GM18498 (cell line): ENCODE data around the gene ACOT9.
"Not testable (repeated sequence)": the region's sequence is repeated elsewhere in the genome, so short reads cannot be mapped to it uniquely, and the experiment has no call there.

Experiments
- ATAC-seq: cut with Tn5 transposase; IDR thresholded peaks from one replicate; pipeline ENCODE4 v1.9.1; 2021; ENCODE audit warnings: mild to moderate bottlenecking, moderate library complexity; ENCODE audit not compliant: unreplicated experiment

The ACOT9 gene

DNA sequence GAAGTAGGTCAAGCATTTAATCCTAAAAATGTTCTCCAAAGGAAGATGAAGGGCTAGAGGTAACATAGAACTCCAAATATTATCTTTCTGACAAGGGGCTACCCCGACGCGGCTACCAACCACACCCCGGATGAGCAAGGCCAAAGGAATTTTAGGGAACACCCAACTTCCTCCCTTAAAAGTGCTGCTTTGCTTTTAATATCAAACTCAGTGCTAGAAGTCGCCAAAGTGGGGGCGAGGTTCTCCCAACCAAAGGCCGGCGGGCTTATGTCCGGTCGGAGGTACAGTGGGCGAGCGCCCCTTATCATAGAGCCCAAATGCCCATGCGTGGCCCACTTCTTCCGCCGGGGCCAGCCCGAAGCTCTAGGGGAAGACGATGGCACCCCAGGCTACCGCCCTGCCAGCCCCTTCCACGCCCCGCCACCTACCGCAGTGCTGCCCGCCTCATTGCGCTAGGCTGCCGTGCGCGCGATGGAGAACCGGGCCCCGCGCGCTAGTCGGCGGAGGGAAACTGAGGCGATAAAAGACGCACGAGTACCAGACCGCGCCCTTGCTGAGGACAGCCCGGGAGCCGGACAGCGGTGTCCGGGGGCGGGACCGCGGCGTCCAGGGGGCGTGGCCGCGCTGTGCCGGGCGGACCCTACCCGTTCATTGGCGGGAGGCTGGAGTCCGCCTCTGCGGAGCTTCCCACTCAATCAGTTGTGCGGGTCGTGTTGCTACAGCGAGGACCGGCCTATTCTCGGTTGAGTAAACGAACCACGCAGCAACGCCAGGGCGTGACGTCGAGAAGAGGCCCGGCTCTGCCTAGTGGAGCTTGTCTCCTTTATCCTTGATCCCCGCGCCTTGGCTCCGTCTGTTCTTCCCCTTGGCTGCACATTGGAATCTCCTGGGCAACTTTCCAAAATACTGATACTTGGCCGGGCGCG, at the start of gene ACOT9:
ACOT9 (minus strand) TSS at position 580 of the 926 bp plus-strand sequence; CDS start at position 448, 132 bp downstream.
- peak; percentile 97 for ATAC-seq

DNA sequence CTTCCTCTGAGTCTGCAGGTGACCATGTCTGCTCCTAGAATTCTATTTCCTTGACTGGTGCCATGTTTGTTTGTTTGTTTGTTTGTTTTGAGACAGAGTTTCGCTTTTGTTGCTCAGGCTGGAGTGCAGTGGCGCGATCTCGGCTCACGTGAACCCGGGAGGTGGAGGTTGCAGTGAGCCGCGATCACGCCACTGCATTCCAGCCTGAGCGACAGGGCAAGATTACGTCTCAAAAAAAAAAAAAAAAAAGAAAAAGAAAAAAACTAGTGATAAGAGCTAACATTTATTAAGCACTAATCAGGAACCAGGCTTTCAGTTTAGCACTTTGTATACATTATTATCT, 47.0 kb upstream of the ACOT9 start:
- no peak for ATAC-seq

DNA sequence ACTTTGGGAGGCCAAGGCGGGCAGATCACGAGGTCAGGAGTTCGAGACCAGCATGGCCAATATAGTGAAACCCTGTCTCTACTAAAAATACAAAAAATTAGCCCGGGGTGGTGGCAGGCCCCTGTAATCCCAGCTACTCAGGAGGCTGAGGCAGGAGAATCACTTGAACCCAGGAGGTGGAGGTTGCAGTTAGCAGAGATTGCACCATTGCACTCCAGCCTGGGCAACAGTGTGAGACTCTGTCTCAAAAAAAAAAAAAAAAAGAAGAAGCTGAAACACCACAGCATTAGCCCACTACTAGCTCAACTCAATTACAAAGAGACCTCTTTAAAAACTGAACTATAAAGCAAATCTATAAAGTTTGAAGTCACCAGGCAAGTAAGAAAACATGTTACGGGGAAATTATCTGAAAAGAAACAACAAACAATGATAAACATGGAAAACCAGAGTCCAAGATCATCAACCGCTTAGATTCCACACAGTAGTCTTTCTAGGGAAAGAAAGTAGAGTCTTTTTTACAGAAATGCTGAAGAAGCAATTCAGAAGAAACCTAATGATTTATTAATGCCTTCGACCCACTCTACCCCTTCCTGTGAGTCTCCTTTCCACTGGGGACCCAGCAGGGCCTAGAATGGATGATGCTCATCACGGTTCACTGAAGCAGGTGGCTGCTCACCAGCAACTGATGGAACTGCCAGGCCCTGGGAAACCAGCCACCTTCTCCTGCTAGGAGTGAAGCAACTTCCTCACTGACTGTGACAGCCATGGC, 46.5 kb upstream of the ACOT9 start:
- ATAC-seq = no peak

DNA sequence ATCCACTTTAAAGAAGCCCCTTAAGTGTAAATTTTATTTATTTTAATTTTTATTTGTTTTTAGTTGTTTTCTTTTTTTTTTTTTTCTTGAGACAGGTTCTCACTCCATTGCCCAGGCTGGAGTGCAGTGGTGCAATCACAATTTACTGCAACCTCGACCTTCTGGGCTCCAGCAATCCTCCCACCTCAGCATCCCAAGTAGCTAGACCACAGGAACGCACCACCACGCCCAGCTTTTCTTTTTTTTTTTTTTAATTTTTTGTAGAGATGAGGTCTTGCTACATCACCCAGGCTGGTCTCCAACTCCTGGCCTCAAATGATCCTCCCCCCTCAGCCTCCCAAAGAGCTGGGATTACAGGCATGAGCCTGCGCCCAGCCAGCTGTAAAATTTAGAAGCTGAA, 45.9 kb upstream of the ACOT9 start:
- no peak for ATAC-seq

- ATAC-seq = peak; percentile 48
Observed at GRCh38 chrX:23788521-23788920, 45.4 kb upstream of the ACOT9 start.

- no peak for ATAC-seq
Observed at GRCh38 chrX:23787745-23788118, 44.7 kb upstream of the ACOT9 start.

DNA sequence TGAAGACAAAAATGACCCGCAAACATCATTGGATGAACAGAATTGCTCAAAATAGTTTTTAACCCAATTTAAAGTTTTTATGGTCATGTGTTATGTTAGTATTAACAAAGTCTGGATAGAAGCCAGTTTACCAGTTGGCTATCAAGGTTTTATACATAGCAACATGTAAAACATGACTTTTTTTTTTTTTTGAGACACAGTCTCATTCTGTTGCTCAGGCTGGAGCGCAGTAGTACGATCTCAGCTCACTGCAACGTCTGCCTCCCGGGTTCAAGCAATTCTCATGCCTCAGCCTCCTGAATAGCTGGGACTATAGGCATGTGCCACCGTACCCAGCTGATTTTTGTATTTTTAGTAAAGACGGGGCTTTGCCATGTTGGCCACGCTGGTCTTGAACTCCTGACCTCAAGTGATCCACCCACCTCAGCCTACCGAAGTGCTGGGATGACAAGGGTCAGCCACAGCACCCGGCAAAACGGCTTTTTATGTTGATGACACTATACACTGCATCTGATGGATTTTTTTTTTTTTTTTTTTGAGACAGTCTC, 43.3 kb upstream of the ACOT9 start:
- ATAC-seq = no peak

- no peak for ATAC-seq
Observed at GRCh38 chrX:23785580-23785979, 42.5 kb upstream of the ACOT9 start.

GRCh38 chrX:23784470-23785331, 41.6 kb upstream of the ACOT9 start:
- no peak for ATAC-seq

DNA sequence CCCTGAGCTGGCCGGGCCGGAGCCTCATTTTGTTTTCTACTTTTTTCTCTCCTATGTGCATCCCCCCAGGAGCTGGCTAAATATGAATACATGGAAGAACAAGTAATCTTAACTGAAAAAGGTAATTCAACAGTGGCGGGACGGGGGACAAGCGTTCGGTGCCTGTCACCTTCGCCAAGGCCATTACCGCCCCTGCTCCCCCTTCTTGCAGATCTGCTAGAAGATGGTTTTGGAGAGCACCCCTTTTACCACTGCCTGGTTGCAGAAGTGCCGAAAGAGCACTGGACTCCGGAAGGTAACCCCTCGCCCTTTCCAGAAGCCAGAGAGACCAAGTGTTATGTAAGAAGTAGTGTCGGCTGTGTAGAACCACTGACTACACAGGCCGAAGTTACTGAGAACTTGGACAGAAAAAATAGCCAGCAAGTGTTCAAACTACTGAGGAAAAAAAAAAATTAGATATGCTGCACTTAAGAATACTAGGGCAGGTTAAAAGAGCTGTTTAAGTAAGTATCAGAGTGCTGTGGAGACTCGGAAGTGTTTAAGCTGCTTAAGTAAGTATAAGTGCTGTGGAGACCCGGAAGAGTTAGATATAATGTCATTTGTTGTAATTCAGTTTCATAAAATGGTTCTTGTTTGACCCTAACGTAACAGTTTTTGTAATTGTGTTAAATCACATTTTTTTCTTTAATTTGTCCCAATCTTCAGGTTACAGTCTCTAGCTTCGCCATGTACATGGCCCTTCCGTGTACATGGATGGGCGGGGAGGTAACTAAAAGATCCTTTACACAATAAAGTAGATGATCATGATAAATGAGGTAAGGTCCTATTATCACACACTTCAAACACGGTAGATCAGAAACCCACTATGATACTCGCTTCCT, 40.8 kb upstream of the ACOT9 start:
- no peak for ATAC-seq

DNA sequence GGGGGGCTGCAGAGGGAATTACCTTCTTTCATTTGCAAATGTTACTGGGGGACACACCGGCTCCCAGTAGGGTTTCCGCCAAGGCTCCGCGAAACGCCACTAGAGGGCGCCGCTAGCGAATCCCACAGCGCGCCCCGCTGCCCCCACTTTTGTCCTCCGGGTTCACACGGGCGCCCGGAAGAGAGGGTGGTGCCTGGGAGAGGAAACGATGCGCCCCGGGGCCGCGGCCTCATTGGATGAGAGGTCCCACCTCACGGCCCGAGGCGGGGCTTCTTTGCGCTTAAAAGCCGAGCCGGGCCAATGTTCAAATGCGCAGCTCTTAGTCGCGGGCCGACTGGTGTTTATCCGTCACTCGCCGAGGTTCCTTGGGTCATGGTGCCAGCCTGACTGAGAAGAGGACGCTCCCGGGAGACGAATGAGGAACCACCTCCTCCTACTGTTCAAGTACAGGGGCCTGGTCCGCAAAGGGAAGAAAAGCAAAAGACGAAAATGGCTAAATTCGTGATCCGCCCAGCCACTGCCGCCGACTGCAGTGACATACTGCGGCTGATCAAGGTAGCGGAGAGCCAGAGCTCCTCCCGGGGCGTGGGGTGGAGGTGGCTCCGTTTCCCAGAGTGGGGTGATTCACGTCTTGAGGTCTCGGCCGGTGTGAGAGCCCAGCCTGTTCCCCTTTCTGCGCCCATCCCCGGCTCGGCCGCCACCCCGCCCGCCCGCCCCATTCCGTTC, 40.0 kb upstream of the ACOT9 start, which contains the start of gene SAT1:
SAT1 (plus strand) TSS at position 311 of the 726 bp plus-strand sequence; CDS start at position 490, 179 bp downstream.
- peak; percentile 88 for ATAC-seq

- no peak for ATAC-seq
Observed at GRCh38 chrX:23782455-23782854, 39.4 kb upstream of the ACOT9 start.

DNA sequence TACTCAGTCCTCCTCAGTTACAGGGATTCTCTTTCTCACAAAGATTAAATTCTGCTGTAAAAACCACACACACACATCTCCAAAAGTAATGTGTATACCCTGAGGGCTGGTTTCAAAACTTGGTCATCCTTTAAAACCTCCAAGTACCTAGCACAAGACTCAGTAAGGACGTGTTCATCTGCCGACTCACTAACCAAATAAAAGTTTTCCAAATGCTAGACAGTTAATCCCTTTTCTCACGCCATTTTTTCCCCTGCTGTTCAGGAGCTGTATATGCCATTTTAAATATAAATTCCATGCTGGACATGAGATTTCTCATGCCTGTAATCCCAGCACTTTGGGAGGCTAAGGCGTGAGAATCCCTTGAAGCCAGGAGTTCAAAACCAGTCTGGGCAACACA, 35.9 kb upstream of the ACOT9 start:
- no peak for ATAC-seq

- no peak for ATAC-seq
Observed at GRCh38 chrX:23776363-23776762, 33.3 kb upstream of the ACOT9 start.

GRCh38 chrX:23773601-23774175, 30.6 kb upstream of the ACOT9 start:
- ATAC-seq = peak; percentile 89

DNA sequence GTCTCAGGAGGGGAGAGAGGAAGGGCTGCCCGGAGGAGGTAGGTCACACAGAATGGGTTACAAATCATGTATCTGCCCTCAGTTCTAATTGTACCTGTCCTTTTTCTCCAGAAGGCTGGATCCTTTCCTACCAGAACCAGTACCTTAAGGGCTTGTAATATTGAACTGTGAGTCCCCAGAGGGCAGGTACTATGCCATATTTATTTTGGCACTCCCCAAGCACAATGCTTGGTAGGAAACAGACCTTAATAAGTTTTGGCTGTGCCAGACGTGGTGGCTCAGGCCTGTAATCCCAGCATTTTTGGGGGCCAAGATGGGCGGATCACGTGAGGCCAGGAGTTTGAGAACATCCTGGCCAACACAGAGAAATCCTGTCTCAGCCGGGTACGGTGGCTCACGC, 28.0 kb upstream of the ACOT9 start:
- ATAC-seq = not testable (repeated sequence)

DNA sequence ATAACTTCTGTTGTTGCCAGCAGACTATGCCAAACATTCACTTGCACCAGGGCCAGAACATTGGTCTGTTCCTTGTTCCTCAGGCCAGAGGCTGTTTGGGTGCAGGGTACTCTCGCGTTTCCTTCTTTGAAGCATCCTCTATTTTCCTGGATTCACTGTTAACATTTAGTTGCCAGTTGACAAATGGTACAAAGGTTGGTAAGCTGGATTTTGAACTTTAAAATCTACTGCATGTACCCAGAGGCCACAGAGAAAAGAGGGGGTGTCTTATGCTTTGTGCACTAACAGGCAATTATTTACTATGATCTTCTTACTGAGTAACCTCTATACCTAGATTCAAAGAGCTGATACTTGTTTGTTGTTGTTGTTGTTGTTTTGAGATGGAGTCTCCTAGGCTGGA, 27.1 kb upstream of the ACOT9 start:
- no peak for ATAC-seq

DNA sequence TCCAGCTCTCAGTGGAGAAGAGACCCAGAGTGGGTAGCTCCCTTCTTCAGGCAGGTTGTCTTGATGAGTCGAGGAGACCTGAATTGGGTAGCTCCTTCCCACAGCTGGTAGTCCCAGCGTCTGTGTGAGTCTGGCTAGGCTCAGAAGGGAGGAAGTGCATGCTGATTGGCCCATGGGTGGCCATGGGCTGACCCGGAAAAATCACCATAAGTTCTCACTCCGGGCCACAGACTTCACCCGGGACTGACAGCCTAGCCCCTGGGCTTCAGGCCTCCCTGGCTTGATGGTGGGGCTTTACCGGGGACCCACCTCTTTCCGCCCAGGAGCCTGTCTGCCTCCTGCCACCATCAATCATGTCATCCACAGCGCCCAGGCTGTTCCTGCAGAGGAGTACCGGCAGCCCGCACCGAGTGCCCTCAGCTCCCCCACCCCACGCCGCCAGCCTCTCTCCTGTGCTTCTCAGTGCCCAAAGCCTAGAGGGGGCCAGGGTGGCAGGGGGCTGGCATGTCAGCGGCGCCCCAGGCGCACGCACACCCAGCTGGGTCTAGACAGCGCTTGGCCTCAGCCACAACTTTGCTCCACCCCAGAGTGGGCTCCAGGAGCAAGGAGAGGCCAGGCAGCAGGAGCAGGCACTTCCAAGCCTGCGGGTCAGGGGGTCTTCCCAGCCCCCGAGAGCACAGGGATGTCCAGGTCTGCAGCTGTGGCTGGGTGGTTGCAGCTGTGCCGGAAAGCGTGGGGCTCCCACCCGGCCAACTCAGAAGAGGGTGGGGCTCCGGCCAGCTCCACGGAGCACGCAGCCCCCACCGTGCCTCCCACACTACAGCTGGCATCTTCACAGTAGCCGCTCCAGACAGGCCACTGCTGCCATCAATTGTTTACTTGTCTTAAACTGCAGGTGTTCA, 23.8 kb upstream of the ACOT9 start:
- peak; percentile 54 for ATAC-seq
